Stimulated activated CD8-positive, alpha-beta memory T cell treated with anti-CD3 and anti-CD28 coated beads, Interleukin-4, amount 100 ng/mL, for 24 hours (primary cell): Measurements from ENCODE around the gene MBNL3.
"Not testable (repeated sequence)": the region's sequence is repeated elsewhere in the genome, so short reads cannot be mapped to it uniquely, and the experiment has no call there.

Experiments
- DNase-seq: peaks from one replicate; pipeline ENCODE4 v3.0.0-alpha.2; 2020; ENCODE audit warnings: low read depth

Gene MBNL3

GRCh38 chrX:132369617-132370326 is 119.1 kb downstream of the MBNL3 start:
- DNase-seq: no peak

- no peak for DNase-seq
Observed at GRCh38 chrX:132367984-132368383, 120.9 kb downstream of the MBNL3 start.

GRCh38 chrX:132367314-132367713 is 121.5 kb downstream of the MBNL3 start:
- DNase-seq: no peak

GRCh38 chrX:132365490-132365889 is 123.3 kb downstream of the MBNL3 start:
- DNase-seq: no peak

- no peak for DNase-seq
Observed at GRCh38 chrX:132364313-132364712, 124.5 kb downstream of the MBNL3 start.

- no peak for DNase-seq
Observed at GRCh38 chrX:132353430-132353829, 135.4 kb downstream of the MBNL3 start.

- no peak for DNase-seq
Observed at GRCh38 chrX:132336172-132336571, 152.7 kb downstream of the MBNL3 start.

- DNase-seq: no peak
Observed at GRCh38 chrX:132333351-132333750, 155.5 kb downstream of the MBNL3 start.

GRCh38 chrX:132331532-132331931 is 157.3 kb downstream of the MBNL3 start:
- no peak for DNase-seq

- no peak for DNase-seq
Observed at GRCh38 chrX:132331000-132331399, 157.8 kb downstream of the MBNL3 start.

GRCh38 chrX:132330156-132330729 is 158.6 kb downstream of the MBNL3 start:
- DNase-seq: no peak

GRCh38 chrX:132326960-132327359 is 161.9 kb downstream of the MBNL3 start:
- not testable (repeated sequence) for DNase-seq
